Stimulated activated CD8-positive, alpha-beta memory T cell treated with anti-CD3 and anti-CD28 coated beads, Interleukin-4, amount 100 ng/mL, for 4 hours (primary cell): Measurements from ENCODE around the gene PRKAG1.
"Not testable (repeated sequence)": the region's sequence is repeated elsewhere in the genome, so short reads cannot be mapped to it uniquely, and the experiment has no call there.

Source experiments
- DNase-seq, 2 donors: peaks; one replicate each; pipeline ENCODE4 v3.0.0-alpha.2; 2020; ENCODE audit warnings: low read depth in 2 of 2, low spot score in 1 of 2

The PRKAG1 gene

GRCh38 chr12:49018261-49019119, at the start of gene PRKAG1:
PRKAG1 (minus strand) TSS chr12:49018776; CDS start chr12:49018740, 36 bp downstream.
- peak; percentile 87 to 92 for DNase-seq

- DNase-seq: no peak
These were observed 47.5 kb upstream of the PRKAG1 start for GRCh38 chr12:49066120-49066519.

GRCh38 chr12:49064767-49065152, 46.2 kb upstream of the PRKAG1 start:
- no peak for DNase-seq

GRCh38 chr12:49061916-49062315, 43.3 kb upstream of the PRKAG1 start:
- DNase-seq: not testable (repeated sequence)

GRCh38 chr12:49061157-49061650, 42.6 kb upstream of the PRKAG1 start:
- DNase-seq: no peak

- peak; percentile 65 to 84 for DNase-seq
These were observed 41.9 kb upstream of the PRKAG1 start, which contains the start of gene KMT2D for GRCh38 chr12:49060237-49061156. KMT2D (minus strand) TSS chr12:49060794; CDS start chr12:49055324, 5,470 bp downstream.

- DNase-seq: no peak
These were observed 41.0 kb upstream of the PRKAG1 start for GRCh38 chr12:49059299-49060171.

GRCh38 chr12:49059045-49059298, 40.4 kb upstream of the PRKAG1 start:
- DNase-seq: no peak

GRCh38 chr12:49058366-49059044, 39.9 kb upstream of the PRKAG1 start:
- DNase-seq: no peak

GRCh38 chr12:49057888-49058287, 39.3 kb upstream of the PRKAG1 start:
- DNase-seq: no peak

GRCh38 chr12:49055978-49056754, 37.6 kb upstream of the PRKAG1 start:
- DNase-seq: no peak

GRCh38 chr12:49055092-49055491, 36.5 kb upstream of the PRKAG1 start:
- DNase-seq: no peak

- no peak for DNase-seq
These were observed 35.9 kb upstream of the PRKAG1 start for GRCh38 chr12:49054524-49054923.

GRCh38 chr12:49054096-49054495, 35.5 kb upstream of the PRKAG1 start:
- no peak for DNase-seq

- DNase-seq: no peak
These were observed 34.1 kb upstream of the PRKAG1 start for GRCh38 chr12:49052451-49053208.

GRCh38 chr12:49051777-49052438, 33.3 kb upstream of the PRKAG1 start:
- DNase-seq: no peak

- no peak for DNase-seq
These were observed 32.8 kb upstream of the PRKAG1 start for GRCh38 chr12:49051373-49051764.
